ENCODE measurements around the gene RASSF6. TPM values are rescaled to one million over a fixed set of nuclear protein-coding genes. Genes with fewer than 3 reads are reported as not detected.

Gene RASSF6
- total RNA-seq, 1 donor from 2014 or later: not detected

DNA sequence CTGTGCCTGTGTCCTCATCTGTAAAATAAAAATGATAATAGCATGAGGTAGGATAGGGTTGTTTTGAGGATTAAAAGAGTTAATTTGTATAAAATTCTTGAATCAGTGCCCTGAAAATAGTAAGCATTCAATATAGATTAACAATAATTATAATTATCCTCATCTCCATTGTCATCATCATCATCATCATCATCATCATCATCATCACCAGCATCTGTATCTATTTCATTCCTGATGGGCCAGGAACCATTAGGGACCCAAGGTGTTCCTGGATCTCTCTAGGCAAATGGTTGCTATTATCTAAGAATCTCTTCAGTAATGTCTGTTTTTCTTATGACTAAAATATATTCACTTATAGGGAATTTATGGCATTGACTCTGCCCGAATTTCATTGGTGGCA is 31.6 kb downstream of the RASSF6 start:
- Histone ChIP-seq H3K9me3 (ENCODE audit: low read depth) (no peaks in the 10 kb centered on the region), H3K4me1 (peaks cover 17% of the 10 kb centered on the region), H3K36me3 (no peaks in the 10 kb centered on the region), H3K4me3 (no peak overlapping the region), H4K20me1 (ENCODE audit: low read depth) (no peaks in the 10 kb centered on the region), H3K9ac (no peak overlapping the region), H3K27me3 (no peaks in the 10 kb centered on the region), H3K79me2 (ENCODE audit: low read depth) (no peaks in the 10 kb centered on the region), H3F3A (ENCODE audit: low read depth) (peaks cover 8% of the 10 kb centered on the region), H3K4me2 (no peak overlapping the region), H2AFZ (replicated peaks) (no peak overlapping the region), H3K27ac (no peak overlapping the region)
- DNase-seq (ENCODE audit: low spot score): no peak
- Mint-ChIP-seq H3K27me3 (ENCODE audit: insufficient read depth, low read depth) (no peaks in the 10 kb centered on the region), H3K4me1 (peaks cover 7% of the 10 kb centered on the region), H3K27ac (no peak overlapping the region), H3K4me3 (no peak overlapping the region), H3K36me3 (no peaks in the 10 kb centered on the region), H3K9me3 (no peaks in the 10 kb centered on the region)
- TF ChIP-seq EZH2 (IDR thresholded peaks at IDR 0.05) (no peak), EZH2phosphoT487 (IDR thresholded peaks at IDR 0.05) (no peak)
- TF ChIP-seq, protein P1, sequence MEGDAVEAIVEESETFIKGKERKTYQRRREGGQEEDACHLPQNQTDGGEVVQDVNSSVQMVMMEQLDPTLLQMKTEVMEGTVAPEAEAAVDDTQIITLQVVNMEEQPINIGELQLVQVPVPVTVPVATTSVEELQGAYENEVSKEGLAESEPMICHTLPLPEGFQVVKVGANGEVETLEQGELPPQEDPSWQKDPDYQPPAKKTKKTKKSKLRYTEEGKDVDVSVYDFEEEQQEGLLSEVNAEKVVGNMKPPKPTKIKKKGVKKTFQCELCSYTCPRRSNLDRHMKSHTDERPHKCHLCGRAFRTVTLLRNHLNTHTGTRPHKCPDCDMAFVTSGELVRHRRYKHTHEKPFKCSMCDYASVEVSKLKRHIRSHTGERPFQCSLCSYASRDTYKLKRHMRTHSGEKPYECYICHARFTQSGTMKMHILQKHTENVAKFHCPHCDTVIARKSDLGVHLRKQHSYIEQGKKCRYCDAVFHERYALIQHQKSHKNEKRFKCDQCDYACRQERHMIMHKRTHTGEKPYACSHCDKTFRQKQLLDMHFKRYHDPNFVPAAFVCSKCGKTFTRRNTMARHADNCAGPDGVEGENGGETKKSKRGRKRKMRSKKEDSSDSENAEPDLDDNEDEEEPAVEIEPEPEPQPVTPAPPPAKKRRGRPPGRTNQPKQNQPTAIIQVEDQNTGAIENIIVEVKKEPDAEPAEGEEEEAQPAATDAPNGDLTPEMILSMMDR (IDR thresholded peaks at IDR 0.05): no peak

DNA sequence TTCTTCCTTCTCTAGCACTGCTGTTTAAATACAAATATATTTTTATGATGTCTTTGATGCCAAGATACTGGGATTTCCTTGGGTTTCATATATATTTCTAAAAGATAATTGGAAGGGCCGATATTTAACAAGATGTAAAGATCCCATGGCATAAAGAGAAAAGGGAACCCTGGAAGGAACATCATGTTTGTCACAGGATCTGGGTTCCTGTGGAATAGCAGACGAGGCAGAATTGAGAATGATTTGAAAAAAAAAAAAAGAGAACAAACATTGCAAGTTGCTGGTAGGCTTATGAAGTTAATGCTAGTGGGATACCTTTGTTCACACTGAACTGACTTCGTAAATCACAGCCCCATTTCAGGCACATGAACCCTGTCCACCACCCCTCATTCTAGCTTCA is 33.6 kb downstream of the RASSF6 start:
- DNase-seq (ENCODE audit: low spot score): no peak
- Mint-ChIP-seq H3K4me1 (peaks cover 7% of the 10 kb centered on the region), H3K9me3 (no peaks in the 10 kb centered on the region), H3K27me3 (ENCODE audit: insufficient read depth, low read depth) (no peaks in the 10 kb centered on the region), H3K36me3 (no peaks in the 10 kb centered on the region), H3K4me3 (no peak overlapping the region), H3K27ac (no peak overlapping the region)
- no peaks in the 10 kb centered on the region for H4K20me1 ChIP-seq (ENCODE audit: low read depth)
- H3K36me3 ChIP-seq: no peaks in the 10 kb centered on the region
- no peaks in the 10 kb centered on the region for H3K9me3 ChIP-seq (ENCODE audit: low read depth)
- H3K4me1 ChIP-seq: peaks cover 17% of the 10 kb centered on the region
- H3F3A ChIP-seq (ENCODE audit: low read depth): peaks cover 6% of the 10 kb centered on the region
- no peak overlapping the region for H3K4me2 ChIP-seq
- H3K79me2 ChIP-seq (ENCODE audit: low read depth): no peaks in the 10 kb centered on the region
- no peak overlapping the region for H3K27ac ChIP-seq
- H3K9ac ChIP-seq: no peak overlapping the region
- no peak for TF ChIP-seq EZH2 (IDR thresholded peaks at IDR 0.05)
- TF ChIP-seq EZH2phosphoT487 (IDR thresholded peaks at IDR 0.05): no peak
- H2AFZ ChIP-seq (replicated peaks): no peak overlapping the region
- no peak overlapping the region for H3K4me3 ChIP-seq
- no peaks in the 10 kb centered on the region for H3K27me3 ChIP-seq

DNA sequence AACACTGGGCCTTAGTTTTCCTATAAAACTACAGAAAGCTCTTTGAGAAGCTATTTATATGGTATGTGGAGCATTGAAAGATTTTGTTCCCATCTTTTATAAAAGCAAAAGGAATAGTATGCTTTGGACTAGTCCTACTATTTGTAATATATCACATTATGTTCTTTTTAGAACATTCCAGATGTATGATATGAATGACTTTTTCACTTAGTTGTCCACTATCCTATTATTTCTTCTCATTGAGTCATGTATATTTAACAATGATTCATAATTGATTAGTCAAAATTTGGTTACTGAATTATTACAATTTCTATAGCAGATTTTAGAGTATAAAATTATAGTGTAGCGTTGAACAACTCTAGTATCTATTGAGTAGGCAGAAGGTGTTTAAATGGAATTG is 34.2 kb downstream of the RASSF6 start:
- no peaks in the 10 kb centered on the region for H3K9me3 Mint-ChIP-seq
- Histone ChIP-seq H3K79me2 (ENCODE audit: low read depth) (no peaks in the 10 kb centered on the region), H2AFZ (replicated peaks) (no peak overlapping the region), H3K4me2 (no peak overlapping the region), H3F3A (ENCODE audit: low read depth) (no peaks in the 10 kb centered on the region), H3K36me3 (no peaks in the 10 kb centered on the region), H3K27ac (no peak overlapping the region), H3K4me1 (peaks cover 10% of the 10 kb centered on the region), H3K9me3 (ENCODE audit: low read depth) (no peaks in the 10 kb centered on the region), H4K20me1 (ENCODE audit: low read depth) (no peaks in the 10 kb centered on the region), H3K4me3 (no peak overlapping the region), H3K9ac (no peak overlapping the region), H3K27me3 (no peaks in the 10 kb centered on the region)
- no peaks in the 10 kb centered on the region for H3K27me3 Mint-ChIP-seq (ENCODE audit: insufficient read depth, low read depth)
- H3K4me3 Mint-ChIP-seq: no peak overlapping the region
- no peak for DNase-seq (ENCODE audit: low spot score)
- H3K27ac Mint-ChIP-seq: no peak overlapping the region
- TF ChIP-seq EZH2phosphoT487 (IDR thresholded peaks at IDR 0.05) (no peak), EZH2 (IDR thresholded peaks at IDR 0.05) (no peak)
- TF ChIP-seq, protein P1 (IDR thresholded peaks at IDR 0.05): no peak
- peaks cover 7% of the 10 kb centered on the region for H3K4me1 Mint-ChIP-seq
- no peaks in the 10 kb centered on the region for H3K36me3 Mint-ChIP-seq

DNA sequence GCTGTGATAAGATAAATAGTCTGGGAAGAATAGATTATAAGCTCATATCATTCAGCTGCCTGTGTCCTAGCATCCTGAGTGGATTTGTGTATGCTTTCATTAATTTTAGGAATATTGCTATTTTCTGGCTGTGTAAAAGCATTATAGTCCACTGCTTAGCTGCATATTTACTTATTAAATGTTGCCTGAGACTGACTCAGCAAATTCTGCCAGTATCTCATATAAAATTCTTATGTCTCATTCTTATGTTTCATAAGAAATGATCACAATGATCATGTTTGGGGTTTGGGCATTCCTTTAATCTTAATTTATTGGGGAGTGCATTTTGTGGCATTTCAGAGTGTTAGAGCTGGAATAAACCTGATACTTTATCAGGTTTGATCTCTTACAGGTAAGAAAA is 34.9 kb downstream of the RASSF6 start:
- H2AFZ ChIP-seq (replicated peaks): no peak overlapping the region
- H4K20me1 ChIP-seq (ENCODE audit: low read depth): no peaks in the 10 kb centered on the region
- H3K4me2 ChIP-seq: no peak overlapping the region
- no peaks in the 10 kb centered on the region for H3K36me3 Mint-ChIP-seq
- no peak overlapping the region for H3K4me3 ChIP-seq
- no peak overlapping the region for H3K4me3 Mint-ChIP-seq
- no peaks in the 10 kb centered on the region for H3K27me3 ChIP-seq
- H3K4me1 Mint-ChIP-seq: peaks cover 6% of the 10 kb centered on the region
- H3K79me2 ChIP-seq (ENCODE audit: low read depth): no peaks in the 10 kb centered on the region
- no peaks in the 10 kb centered on the region for H3K9me3 Mint-ChIP-seq
- no peak overlapping the region for H3K9ac ChIP-seq
- H3K9me3 ChIP-seq (ENCODE audit: low read depth): no peaks in the 10 kb centered on the region
- no peak overlapping the region for H3K27ac Mint-ChIP-seq
- TF ChIP-seq, protein P1 (IDR thresholded peaks at IDR 0.05): no peak
- TF ChIP-seq EZH2phosphoT487 (IDR thresholded peaks at IDR 0.05): no peak
- no peak for TF ChIP-seq EZH2 (IDR thresholded peaks at IDR 0.05)
- no peaks in the 10 kb centered on the region for H3K27me3 Mint-ChIP-seq (ENCODE audit: insufficient read depth, low read depth)
- H3K27ac ChIP-seq: no peak overlapping the region
- H3K36me3 ChIP-seq: no peaks in the 10 kb centered on the region
- peaks cover 4% of the 10 kb centered on the region for H3K4me1 ChIP-seq
- no peaks in the 10 kb centered on the region for H3F3A ChIP-seq (ENCODE audit: low read depth)
- no peak for DNase-seq (ENCODE audit: low spot score)

Measured in neural progenitor cell (in vitro differentiated cells).